GM12878 (cell line): ENCODE results near the gene ADAR. TPM values are rescaled to one million over a fixed set of nuclear protein-coding genes. Genes with fewer than 3 reads are reported as not detected.

Source experiments
- ATAC-seq: fragments of 200-7000 bp; cut with Tn5 transposase; 3 replicates; pipeline ENCODE4 v1.9.1; 2020; ENCODE audit warnings: mild to moderate bottlenecking, moderate library complexity
- BruUV-seq: library from RNA; stranded (reverse); fragments of 400-500 nt; replicated peaks from 2 replicates; lab custom pipeline; 2021; lab: Mats Ljungman, UMichigan
- CTCF ChIA-PET: fragments of 300-600 bp; sonication (Branson Sonifier 250); formaldehyde crosslinking; extraction: SDS; loops from one replicate; lab custom pipeline; 2021; ENCODE audit warnings: inconsistent platforms; lab: Yijun Ruan, JAX
- POLR2A ChIA-PET: fragments of 350-600 bp; formaldehyde crosslinking; extraction: SDS; loops from one replicate; lab custom pipeline; 2021; ENCODE audit warnings: inconsistent platforms; lab: Charles Lee
- RAD21 ChIA-PET: fragments of 300-600 bp; sonication (Branson Sonifier 250); formaldehyde crosslinking; loops from one replicate; lab custom pipeline; 2023; ENCODE audit warnings: antibody characterized with exemption; ENCODE audit not compliant: unreplicated experiment; lab: Charles Lee
- SMC1A ChIA-PET: fragments of 300-600 bp; sonication (Branson Sonifier 250); formaldehyde crosslinking; loops from one replicate; lab custom pipeline; 2023; ENCODE audit not compliant: unreplicated experiment, uncharacterized antibody; lab: Charles Lee
- DNase-seq: peaks from one replicate; pipeline ENCODE4 v3.0.0-alpha.2; 2011; ENCODE audit warnings: low read depth, low spot score
- FAIRE-seq: peaks from 3 replicates; lab custom pipeline; 2011; peaks lifted over from hg19 to GRCh38; lab: Jason Lieb, UNC
- H2AFZ ChIP-seq: 2 replicates; pipeline ENCODE4 v1.6.0; 2011; ENCODE audit warnings: low read depth, low read length, control low read depth; ENCODE audit not compliant: control insufficient read depth
- H3K27ac ChIP-seq: 2 replicates; pipeline ENCODE4 v1.5.1; 2011; ENCODE audit warnings: control low read depth; ENCODE audit not compliant: control insufficient read depth, insufficient read depth
- H3K27me3 ChIP-seq, 2 experiments: replicated peaks in 1 of 2; 2 replicates each; pipeline versions ENCODE4 v1.6.0 to v1.6.1; 2011; ENCODE audit warnings: low read length in 1 of 2; ENCODE audit not compliant: control insufficient read depth in 2 of 2, insufficient read depth in 2 of 2
- H3K36me3 ChIP-seq, 2 experiments: 2 replicates each; pipeline ENCODE4 v1.5.1; 2011; ENCODE audit warnings: low read length in 1 of 2; ENCODE audit not compliant: control insufficient read depth in 2 of 2, insufficient read depth in 2 of 2
- H3K4me1 ChIP-seq: 2 replicates; pipeline ENCODE4 v1.6.1; 2011; ENCODE audit warnings: mild to moderate bottlenecking, low read length, moderate library complexity, mixed read lengths; ENCODE audit not compliant: control insufficient read depth, insufficient read depth
- H3K4me2 ChIP-seq: 2 replicates; pipeline ENCODE4 v1.6.0; 2011; ENCODE audit warnings: control low read depth; ENCODE audit not compliant: control insufficient read depth, insufficient read depth
- H3K4me3 ChIP-seq: fragments of 200-600 bp; sonication (generic); 2 replicates; pipeline ENCODE4 v1.5.1; 2016
- H3K79me2 ChIP-seq: 2 replicates; pipeline ENCODE4 v1.6.0; 2011; ENCODE audit warnings: low read length; ENCODE audit not compliant: control insufficient read depth, insufficient read depth
- H3K9ac ChIP-seq: 2 replicates; pipeline ENCODE4 v1.8.0; 2011; ENCODE audit warnings: low read length, control low read depth, mixed read lengths; ENCODE audit not compliant: control insufficient read depth, insufficient read depth
- H3K9me3 ChIP-seq: replicated peaks from 3 replicates; pipeline ENCODE4 v1.5.1; 2011; ENCODE audit warnings: mild to moderate bottlenecking, low read length; ENCODE audit not compliant: control insufficient read depth, insufficient read depth
- H4K20me1 ChIP-seq: 2 replicates; pipeline ENCODE4 v1.6.0; 2011; ENCODE audit not compliant: control insufficient read depth, insufficient read depth
- BACH1 ChIP-seq: fragments of 450-650 bp; IDR thresholded peaks from 2 replicates; pipeline ENCODE4 v1.6.1; 2017; ENCODE audit warnings: mild to moderate bottlenecking, borderline replicate concordance
- KDM1A ChIP-seq: fragments of 200-600 bp; sonication (generic); IDR thresholded peaks from 2 replicates; pipeline ENCODE4 v1.6.1; 2016; ENCODE audit warnings: borderline replicate concordance
- RAD21 ChIP-seq: IDR thresholded peaks from 2 replicates; pipeline ENCODE4 v1.6.1; 2011; ENCODE audit warnings: mild to moderate bottlenecking, low read depth, low read length, moderate library complexity; ENCODE audit not compliant: insufficient read depth
- SUPT20H ChIP-seq: IDR thresholded peaks from 2 replicates; pipeline ENCODE4 v1.6.1; 2011; ENCODE audit warnings: low read depth, mild to moderate bottlenecking, low read length, moderate library complexity, borderline replicate concordance; ENCODE audit not compliant: control insufficient read depth
- TCF12 ChIP-seq: IDR thresholded peaks from 2 replicates; pipeline ENCODE4 v1.6.1; 2011; ENCODE audit warnings: low read depth, mild to moderate bottlenecking, low read length
- YBX1 ChIP-seq: fragments of 450-650 bp; IDR thresholded peaks from 2 replicates; pipeline ENCODE4 v1.6.1; 2016; ENCODE audit warnings: antibody characterized with exemption
- WGBS: methylation state at CpG from one replicate; pipeline ENCODE4 v1.1.6; 2016; ENCODE audit warnings: low lambda C conversion rate; ENCODE audit not compliant: insufficient replicate concordance, insufficient coverage; ENCODE audit errors: missing lambda C conversion rate; 5-methylcytosine and 5-hydroxymethylcytosine counted together
- in situ Hi-C: fragments of 300-500 bp; cut with MboI; formaldehyde crosslinking; loops from 9 replicates; pipeline ENCODE4 v1.14.3; 2018; ENCODE audit warnings: mixed read lengths
- intact Hi-C: fragments of 100-400 bp; cut with micrococcal nuclease; formaldehyde crosslinking; loops from one replicate; pipeline ENCODE4 v1.14.2; 2022; ENCODE audit not compliant: unreplicated experiment
- polyA plus RNA-seq, 11 experiments: library from polyadenylated mRNA; depleted of rRNA in 4 of 11; unstranded in 6 of 11; stranded (reverse) in 5 of 11; fragments of >200 nt; fragmentation: Nextera tagmentation in 4 of 11; fragmentation: Illumina TruSeq in 1 of 11; extraction: Ambion mirVana in 4 of 11; extraction: Trizol in 1 of 11; gene quantifications; 1 replicate in 1 of 11; 2 replicates in 10 of 11; pipeline versions ENCODE4 v1.2.1 to v1.2.3, GENCODE V29; 2011 to 2016; ENCODE audit warnings: inconsistent platforms in 2 of 11, missing spikeins in 2 of 11, low read depth in 1 of 11
- total RNA-seq, 4 experiments: library from RNA; depleted of rRNA in 3 of 4; stranded (reverse); fragments of >200 nt in 3 of 4; fragmentation: Illumina TruSeq in 1 of 4; extraction: Trizol in 1 of 4; gene quantifications; 2 replicates each; pipeline versions ENCODE4 v1.2.1 to v1.2.3, GENCODE V29; 2013 to 2021
- TF ChIP-seq, protein P1 (sequence below): fragments of 450-650 bp; IDR thresholded peaks from 2 replicates; pipeline ENCODE4 v1.6.1; 2017; ENCODE audit warnings: antibody characterized with exemption, mild to moderate bottlenecking, moderate library complexity
- TF ChIP-seq, protein P2 (sequence below): IDR thresholded peaks from 2 replicates; pipeline ENCODE4 v1.6.1; 2011; ENCODE audit warnings: low read depth, low read length, improper control_type of control experiment, borderline replicate concordance
- TF ChIP-seq, protein P3 (sequence below): IDR thresholded peaks from 2 replicates; pipeline ENCODE4 v1.6.1; 2012; ENCODE audit warnings: low read depth, low read length, improper control_type of control experiment

The ADAR gene
- total and polyA plus RNA-seq, 10 of the 15 experiments (the other 5 are each of a cell fraction or from before 2014, with no cell fraction given), result 55.5 to 413 (median 176) TPM

DNA sequence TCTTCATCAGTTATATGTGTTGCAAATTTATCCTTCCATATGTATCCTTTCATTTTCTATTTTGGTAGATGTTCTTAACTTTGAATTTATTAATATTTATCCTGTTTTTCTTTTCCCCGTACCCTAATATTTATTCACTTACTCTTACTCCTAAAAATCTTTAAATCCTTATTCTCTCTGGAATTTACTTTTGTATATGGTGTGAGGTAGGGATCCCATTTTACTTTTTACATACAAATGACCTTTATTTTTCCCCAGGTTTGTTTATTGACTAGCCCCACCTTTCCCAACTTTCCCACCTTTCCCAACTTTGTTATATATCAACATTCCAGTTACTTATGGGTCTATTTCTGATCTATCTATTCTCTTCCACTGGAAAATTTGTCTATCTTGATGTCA lies 21.7 kb upstream of the ADAR start (continued):
- TF ChIP-seq SUPT20H, result no peak
- TF ChIP-seq, protein P1, sequence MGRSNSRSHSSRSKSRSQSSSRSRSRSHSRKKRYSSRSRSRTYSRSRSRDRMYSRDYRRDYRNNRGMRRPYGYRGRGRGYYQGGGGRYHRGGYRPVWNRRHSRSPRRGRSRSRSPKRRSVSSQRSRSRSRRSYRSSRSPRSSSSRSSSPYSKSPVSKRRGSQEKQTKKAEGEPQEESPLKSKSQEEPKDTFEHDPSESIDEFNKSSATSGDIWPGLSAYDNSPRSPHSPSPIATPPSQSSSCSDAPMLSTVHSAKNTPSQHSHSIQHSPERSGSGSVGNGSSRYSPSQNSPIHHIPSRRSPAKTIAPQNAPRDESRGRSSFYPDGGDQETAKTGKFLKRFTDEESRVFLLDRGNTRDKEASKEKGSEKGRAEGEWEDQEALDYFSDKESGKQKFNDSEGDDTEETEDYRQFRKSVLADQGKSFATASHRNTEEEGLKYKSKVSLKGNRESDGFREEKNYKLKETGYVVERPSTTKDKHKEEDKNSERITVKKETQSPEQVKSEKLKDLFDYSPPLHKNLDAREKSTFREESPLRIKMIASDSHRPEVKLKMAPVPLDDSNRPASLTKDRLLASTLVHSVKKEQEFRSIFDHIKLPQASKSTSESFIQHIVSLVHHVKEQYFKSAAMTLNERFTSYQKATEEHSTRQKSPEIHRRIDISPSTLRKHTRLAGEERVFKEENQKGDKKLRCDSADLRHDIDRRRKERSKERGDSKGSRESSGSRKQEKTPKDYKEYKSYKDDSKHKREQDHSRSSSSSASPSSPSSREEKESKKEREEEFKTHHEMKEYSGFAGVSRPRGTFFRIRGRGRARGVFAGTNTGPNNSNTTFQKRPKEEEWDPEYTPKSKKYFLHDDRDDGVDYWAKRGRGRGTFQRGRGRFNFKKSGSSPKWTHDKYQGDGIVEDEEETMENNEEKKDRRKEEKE, result no peak
- no peak for TF ChIP-seq YBX1
- TF ChIP-seq, all 136 proteins: peak for 0

DNA sequence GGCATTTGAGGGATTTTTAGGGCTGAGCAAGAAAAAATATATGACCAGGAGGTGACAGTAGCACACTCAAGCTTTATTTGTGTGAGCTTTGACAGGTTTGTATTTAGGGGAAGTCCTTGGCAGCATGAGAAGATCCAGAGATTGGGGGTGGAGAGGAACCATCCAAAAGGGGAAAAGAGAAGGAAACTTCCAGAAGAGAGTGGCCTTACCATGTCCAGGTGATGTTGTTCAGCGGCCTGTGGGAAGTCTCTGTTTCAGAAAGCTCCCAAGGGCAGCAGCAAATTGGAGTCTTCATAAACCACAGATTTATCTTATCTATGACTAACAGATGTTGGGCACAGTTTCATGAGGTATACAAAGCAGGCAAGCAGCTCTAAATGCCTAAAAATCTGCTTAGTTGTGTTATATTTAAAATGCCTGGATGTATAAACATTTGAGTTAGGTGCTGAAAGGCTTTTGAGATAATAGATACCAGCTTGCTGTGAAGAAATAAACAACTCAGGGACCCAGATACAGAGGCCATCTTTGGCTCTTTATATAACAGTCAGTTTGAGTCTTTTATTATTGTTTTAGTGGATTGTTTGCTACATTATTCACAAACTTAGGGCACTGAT lies 21.2 kb upstream of the ADAR start:
- Histone ChIP-seq H3K36me3 (peaks cover 0 to 3% of the 10 kb centered on the region in 2 experiments; a peak in 1 of 4 replicates), H4K20me1 (no peaks in the 10 kb centered on the region), H3K27me3 (no peaks in the 10 kb centered on the region; a peak in 1 of 4 replicates), H3K9ac (no peak overlapping the region), H2AFZ (peak overlapping the region; percentile 67), H3K79me2 (peaks cover 43% of the 10 kb centered on the region), H3K9me3 (no peaks in the 10 kb centered on the region), H3K4me2 (no peak overlapping the region), H3K4me1 (peaks cover 3% of the 10 kb centered on the region; the same call in 1 of the 2 replicates), H3K4me3 (no peak overlapping the region), H3K27ac (no peak overlapping the region)
- no peak for DNase-seq
- intact Hi-C loops, result no loop called here
- ChIA-PET CTCF (interaction anchor here (1.3 to 1.6 kb wide), 3 partner anchors 25 to 315 kb away, joined by 3 read pairs; no protein-coding TSS in a partner anchor), SMC1A (interaction anchor here (1.1 to 1.8 kb wide), 5 partner anchors 19 to 120 kb away, joined by 3 to 7 read pairs (median 3); no protein-coding TSS in a partner anchor), POLR2A (interaction anchor here (0.8 to 1.5 kb wide), 4 partner anchors 20 to 342 kb away, joined by 3 to 6 read pairs (median 4); no protein-coding TSS in a partner anchor), RAD21 (interaction anchor here (1.0 to 1.2 kb wide), 2 partner anchors 22 to 70 kb away, joined by 3 read pairs; no protein-coding TSS in a partner anchor)
- FAIRE-seq, result no peak
- BruUV-seq, result no TSS peak
- in situ Hi-C loops, result no loop called here
- ATAC-seq, result no peak
- WGBS, result 93% methylated on average over 1 of the region's 1 CpG
- TF ChIP-seq BACH1 (no peak), RAD21 (no peak), TCF12 (no peak), KDM1A (no peak)
- TF ChIP-seq, protein P2, sequence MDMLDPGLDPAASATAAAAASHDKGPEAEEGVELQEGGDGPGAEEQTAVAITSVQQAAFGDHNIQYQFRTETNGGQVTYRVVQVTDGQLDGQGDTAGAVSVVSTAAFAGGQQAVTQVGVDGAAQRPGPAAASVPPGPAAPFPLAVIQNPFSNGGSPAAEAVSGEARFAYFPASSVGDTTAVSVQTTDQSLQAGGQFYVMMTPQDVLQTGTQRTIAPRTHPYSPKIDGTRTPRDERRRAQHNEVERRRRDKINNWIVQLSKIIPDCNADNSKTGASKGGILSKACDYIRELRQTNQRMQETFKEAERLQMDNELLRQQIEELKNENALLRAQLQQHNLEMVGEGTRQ, result no peak
- TF ChIP-seq, protein P3, sequence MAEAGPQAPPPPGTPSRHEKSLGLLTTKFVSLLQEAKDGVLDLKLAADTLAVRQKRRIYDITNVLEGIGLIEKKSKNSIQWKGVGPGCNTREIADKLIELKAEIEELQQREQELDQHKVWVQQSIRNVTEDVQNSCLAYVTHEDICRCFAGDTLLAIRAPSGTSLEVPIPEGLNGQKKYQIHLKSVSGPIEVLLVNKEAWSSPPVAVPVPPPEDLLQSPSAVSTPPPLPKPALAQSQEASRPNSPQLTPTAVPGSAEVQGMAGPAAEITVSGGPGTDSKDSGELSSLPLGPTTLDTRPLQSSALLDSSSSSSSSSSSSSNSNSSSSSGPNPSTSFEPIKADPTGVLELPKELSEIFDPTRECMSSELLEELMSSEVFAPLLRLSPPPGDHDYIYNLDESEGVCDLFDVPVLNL, result no peak
